GM18867 (cell line): ENCODE measurements around the gene CNNM1.

ENCODE experiments used
- ATAC-seq: cut with Tn5 transposase; IDR thresholded peaks from one replicate; pipeline ENCODE4 v1.9.1; 2021; ENCODE audit warnings: mild to moderate bottlenecking, moderate library complexity; ENCODE audit not compliant: unreplicated experiment

CNNM1 gene

DNA sequence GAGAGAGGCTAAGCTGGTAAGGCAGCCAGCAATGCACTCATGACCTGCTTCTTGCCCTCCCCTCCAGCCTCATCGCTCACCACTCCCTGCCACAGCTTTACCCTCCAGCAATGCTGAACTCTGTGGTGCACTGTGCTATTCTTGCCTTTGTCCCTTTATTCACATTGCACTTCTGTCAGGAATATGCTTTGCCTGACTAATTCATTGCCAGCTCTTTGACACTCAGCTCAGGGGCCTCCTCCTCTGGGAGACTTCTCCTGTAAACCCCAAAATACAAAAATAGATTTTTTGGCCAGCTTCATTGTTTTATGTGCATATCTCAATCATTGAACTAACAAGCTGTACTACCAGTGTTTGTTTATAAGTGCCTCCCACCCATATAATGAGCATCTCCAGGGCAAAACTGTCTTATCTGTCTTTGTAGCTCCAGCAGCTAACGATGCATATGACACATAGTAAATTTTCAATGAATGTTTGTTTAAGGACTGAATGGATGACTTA is 8.2 kb downstream of the CNNM1 start:
- ATAC-seq = no peak

DNA sequence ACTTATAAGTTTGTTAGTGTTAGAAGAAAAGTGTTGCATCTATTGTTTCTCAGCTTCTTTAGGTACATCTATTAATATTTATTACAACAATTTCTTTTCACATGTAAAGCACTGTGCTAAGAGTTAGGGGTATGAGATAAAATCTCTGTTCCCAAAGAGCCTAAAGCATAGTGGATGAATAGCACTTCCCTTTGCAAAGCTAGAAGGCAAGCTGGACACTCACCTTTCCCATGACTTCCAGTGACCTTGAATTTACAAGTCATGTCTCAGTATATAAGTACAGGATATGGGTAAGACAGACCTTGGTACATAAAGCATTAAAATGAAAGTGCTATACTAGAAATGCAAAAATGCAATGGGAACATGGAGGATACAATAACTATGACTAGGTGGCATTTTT is 8.7 kb downstream of the CNNM1 start:
- ATAC-seq = no peak

GRCh38 chr10:99339077-99339476 is 9.9 kb downstream of the CNNM1 start:
- ATAC-seq = no peak

DNA sequence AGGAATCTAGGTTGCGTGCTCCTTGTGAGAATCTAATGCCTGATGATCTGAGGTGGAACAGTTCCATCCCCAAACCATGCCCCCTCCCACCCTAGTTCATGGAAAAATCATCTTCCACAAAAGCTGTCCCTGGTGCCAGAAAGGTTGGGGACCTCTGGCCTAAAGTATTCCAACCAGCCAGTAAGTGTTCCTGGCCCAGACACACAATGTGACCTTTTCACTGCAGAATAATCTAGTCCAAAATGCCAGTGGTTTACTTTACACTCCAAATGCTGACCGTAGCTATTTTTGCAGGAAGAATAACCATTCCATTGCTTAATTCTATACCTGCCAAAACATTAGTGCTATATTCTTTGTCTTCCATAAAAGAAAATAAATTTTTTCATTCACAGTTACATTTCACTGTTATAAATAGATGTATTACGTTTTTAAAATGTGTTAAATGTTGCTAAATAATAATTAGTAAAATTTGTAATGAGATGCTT is 10.4 kb downstream of the CNNM1 start:
- ATAC-seq = no peak

DNA sequence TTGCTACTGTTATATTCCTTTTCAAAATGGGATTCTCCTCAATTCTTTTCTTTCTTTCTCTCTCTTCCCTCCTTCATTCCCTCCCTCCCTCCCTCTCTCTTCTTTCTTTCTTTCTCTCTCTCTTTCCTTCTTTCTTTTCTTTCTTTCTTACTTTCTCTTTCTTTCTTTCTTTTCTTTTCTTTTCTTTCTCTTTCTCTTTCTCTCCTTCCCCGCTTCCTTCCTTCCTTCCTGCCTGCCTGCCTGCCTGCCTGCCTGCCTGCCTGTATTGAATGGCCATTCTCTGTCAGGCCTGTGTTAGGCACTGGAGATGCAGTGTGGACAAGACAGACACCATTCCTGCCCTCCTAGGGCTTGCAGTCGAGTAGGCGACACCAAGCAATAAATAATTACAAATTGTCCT is 11.5 kb downstream of the CNNM1 start:
- ATAC-seq = no peak

GRCh38 chr10:99341248-99341647 is 12.1 kb downstream of the CNNM1 start:
- ATAC-seq = no peak

DNA sequence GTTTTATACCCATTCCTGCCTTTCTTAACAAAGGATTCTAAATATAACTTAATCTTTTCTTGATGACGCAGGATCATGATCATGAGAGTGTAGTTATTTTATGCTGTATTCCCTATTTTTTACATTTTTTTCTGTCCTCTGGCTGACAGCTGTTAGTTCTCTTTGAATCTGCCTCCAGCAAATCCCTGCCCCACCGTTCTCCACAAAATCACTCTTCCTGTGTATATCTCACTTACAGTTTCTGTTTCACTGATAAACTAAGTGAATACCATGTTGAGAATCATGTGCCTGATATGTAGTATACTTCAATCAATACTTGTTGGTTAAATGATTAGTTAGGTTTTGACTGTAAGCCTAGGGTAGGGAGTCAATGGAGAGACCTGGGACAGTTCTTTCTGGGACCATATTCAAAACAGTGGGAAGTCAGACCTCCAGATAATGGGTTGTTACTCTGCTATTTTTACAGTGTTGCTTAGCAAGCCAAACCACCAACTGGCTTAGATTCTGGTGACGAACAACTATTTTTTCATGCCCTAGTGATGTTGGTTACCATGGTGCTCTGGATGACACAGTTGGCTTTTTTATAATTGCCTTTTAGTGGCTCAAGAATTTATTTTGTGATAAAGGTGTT is 12.8 kb downstream of the CNNM1 start:
- no peak for ATAC-seq

DNA sequence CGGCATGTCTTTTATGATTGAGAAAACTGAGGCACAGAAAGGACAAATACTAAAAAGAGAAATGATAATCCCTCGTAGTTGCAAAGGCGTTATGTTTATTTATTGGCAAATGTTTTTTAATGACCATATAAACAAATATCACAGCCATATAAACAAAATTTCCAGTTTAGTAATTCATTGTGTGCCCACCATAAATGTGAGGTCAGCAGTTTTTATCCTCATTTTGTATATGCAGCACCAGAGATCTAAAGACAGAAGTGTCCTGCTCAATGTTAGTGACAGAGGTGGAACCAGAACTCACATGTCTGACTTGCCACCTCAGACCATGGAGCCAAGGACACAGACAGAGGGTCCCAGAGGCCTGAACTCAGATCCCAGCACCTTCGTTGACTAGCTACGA is 14.1 kb downstream of the CNNM1 start:
- no peak for ATAC-seq

GRCh38 chr10:99344715-99345114 is 15.6 kb downstream of the CNNM1 start:
- ATAC-seq = no peak

GRCh38 chr10:99345350-99345749 is 16.2 kb downstream of the CNNM1 start:
- no peak for ATAC-seq

DNA sequence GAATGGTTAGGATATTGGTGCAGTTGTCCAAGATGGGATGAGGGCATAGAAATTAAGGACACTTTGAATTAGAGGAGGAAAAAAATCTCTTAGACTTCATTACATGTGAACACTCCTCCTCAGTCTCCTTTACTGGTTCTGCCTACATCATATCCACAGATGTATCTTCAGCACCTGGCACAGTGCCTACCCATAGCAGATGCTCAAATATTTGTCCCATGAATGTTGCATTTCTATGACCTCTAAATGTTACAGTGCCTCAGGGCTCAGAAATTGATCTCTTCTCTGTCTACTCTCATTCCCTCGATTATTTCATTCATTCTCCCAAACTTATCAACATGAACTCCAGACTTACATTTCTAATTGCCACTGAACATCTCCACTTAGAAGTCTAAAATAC is 17.1 kb downstream of the CNNM1 start:
- ATAC-seq = no peak

GRCh38 chr10:99347672-99348071 is 18.5 kb downstream of the CNNM1 start:
- ATAC-seq = no peak

GRCh38 chr10:99353182-99353581 is 24.0 kb downstream of the CNNM1 start:
- ATAC-seq = no peak

DNA sequence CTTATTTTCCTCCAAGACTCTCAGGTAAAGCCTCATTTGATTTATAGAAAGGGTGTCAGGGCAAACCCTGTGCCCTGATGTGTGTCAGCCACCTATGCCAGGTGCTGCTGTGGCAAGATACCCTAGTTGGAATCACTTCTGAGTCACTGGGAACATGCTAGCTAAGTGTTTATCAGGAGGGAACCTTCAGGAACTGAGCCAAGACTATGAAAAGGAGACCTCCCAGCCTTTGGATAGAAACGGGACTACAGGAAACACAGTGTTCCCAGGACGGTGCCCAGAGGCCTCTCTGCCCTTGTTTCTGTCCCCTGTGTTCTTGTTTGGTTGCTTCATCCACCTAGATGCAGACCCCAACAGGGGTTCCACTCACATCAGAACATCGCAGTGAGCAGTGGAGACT is 28.5 kb downstream of the CNNM1 start:
- no peak for ATAC-seq

DNA sequence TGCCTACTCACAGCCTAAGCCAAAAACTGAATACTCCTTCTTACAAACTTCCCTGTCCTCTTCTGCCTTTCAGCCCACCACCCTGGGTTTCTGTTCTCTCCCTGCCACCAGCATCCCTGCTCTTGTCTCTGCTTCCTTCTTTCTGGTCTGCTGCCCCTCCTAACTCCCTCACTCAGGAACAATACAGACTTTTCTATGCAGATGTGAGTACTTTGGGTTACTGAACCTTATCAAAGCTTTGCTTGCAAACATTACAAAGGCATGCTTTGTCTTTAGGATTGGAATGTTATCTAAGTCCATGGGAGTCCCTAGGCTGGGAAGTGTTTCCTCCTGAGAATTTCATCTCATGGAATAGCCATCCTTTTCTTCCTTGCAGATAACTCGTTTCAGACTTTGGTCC is 28.9 kb downstream of the CNNM1 start:
- no peak for ATAC-seq

- no peak for ATAC-seq
These were observed 31.8 kb downstream of the CNNM1 start for GRCh38 chr10:99360934-99361333.

GRCh38 chr10:99364125-99364524 is 35.0 kb downstream of the CNNM1 start:
- ATAC-seq = no peak

DNA sequence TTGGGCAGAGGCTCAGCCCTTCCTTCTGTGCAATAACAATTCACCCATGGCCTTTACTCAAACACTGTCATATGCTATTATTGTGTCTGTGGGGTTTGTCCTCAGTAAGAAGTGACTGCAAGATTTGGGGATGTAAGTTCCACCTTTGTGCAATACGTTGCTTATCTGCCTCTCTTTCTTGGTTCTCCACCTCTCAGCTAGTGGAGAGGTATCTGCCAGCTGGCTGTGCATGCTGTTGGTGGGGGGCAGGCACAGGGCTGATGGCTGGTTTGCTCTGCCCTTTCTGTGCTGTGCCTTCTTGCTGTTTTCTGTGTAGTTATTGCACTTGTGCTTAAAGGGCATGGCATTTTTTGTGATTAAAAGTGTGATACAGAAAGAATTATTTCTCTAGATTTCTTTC is 36.2 kb downstream of the CNNM1 start:
- no peak for ATAC-seq

- ATAC-seq = no peak
These were observed 36.6 kb downstream of the CNNM1 start for GRCh38 chr10:99365736-99366135.

DNA sequence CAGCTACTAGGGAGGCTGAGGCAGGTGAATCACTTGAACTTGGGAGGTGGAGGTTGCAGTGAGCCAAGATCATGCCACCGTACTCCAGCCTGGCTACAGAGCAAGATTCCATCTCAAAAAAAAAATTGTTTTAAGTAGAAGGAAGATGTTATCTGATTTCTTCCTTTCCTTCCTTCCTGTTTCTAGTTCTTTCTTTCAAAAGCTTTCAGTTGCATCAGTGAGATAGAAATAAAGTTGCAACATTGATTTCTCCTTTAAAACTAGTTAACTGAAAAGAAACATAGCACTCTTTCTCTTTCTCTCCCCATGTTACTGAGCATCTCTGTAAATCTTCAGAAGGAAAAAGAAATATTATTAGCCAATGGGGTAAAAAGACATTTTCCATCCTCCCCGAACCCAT is 37.5 kb downstream of the CNNM1 start:
- ATAC-seq = no peak

- no peak for ATAC-seq
These were observed 39.5 kb downstream of the CNNM1 start for GRCh38 chr10:99368646-99369045.

DNA sequence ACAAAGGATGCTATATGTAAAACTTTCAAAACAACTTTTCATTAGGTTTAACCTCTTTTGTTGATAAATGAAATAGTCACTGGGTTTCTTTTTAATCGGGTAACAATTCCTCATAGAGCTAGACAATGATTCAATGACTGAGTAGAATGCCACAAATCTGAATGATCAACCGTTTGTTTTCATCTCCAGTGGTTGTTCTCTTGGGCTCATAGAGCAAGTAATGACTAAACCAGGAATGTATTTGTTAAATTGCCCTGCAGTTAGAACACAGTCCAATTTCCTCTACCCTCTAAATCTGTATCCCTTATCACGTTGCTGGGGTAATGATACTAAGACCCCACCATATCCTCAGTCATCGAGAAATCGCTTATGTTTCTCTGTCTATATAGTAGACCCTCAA is 40.0 kb downstream of the CNNM1 start:
- no peak for ATAC-seq

GRCh38 chr10:99369551-99369950 is 40.4 kb downstream of the CNNM1 start:
- no peak for ATAC-seq
